GM10248 (cell line): ENCODE data around the gene SLC5A2.
"Not testable (repeated sequence)": the region's sequence is repeated elsewhere in the genome, so short reads cannot be mapped to it uniquely, and the experiment has no call there.

Experiments
- CTCF ChIA-PET: fragments of 300-600 bp; sonication (Branson Sonifier 250); formaldehyde crosslinking; extraction: SDS; loops from one replicate; lab custom pipeline; 2021; ENCODE audit warnings: antibody characterized with exemption; lab: Yijun Ruan, JAX
- POLR2A ChIA-PET: fragments of 350-650 bp; sonication (Branson Sonifier 250); formaldehyde crosslinking; extraction: SDS; loops from one replicate; lab custom pipeline; 2020; ENCODE audit warnings: antibody characterized with exemption; lab: Yijun Ruan, JAX
- DNase-seq: peaks from one replicate; pipeline ENCODE4 v3.0.0; 2012; ENCODE audit errors: extremely low spot score
- CTCF ChIP-seq: IDR thresholded peaks from 2 replicates; pipeline ENCODE4 v1.5.1; 2012; ENCODE audit warnings: mild to moderate bottlenecking, low read depth; ENCODE audit errors: extremely low read depth, missing control alignments, control extremely low read depth

SLC5A2 gene

DNA sequence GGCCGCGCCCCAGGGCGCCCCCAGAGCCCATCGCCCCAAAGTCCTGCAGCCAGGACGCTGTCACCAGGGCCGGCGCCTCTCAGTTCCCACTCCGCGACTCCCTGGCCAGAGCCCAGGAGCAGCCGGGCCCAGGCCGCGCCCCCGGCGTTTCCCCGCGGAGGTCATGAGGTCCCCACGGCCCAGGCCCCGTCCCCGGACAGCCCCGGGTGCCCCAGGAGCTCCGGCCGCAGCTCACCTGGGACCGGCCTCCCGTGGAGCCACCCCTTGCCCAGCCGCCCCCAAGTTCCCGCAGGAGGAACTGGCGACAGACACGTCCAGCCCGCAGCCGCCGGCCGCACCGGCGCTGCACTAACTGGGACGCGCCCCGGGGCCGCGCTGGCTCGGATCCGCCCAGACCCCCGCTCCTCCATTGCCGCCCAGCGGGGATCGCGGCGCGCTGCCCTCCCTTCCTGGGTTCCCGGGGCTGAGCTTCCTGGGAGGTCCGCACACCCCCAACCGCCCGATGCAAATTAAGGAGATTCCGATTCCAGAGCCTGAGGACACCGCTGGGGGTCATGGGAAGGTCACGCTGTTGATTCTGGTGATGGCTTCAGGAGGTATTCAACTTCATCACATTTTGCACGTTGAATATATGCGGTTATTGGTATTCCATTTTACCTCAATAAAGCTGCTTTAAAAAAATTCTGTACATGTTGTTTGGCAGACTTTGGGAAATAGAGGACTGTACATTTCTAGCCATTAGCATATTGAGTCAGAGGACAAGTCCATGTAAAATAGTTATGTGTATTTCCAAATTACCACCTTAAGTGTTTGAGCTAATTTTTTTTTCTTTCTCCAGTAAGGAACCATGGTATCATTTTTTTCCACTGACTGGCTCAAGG is 54.7 kb downstream of the SLC5A2 start:
- DNase-seq, result no peak
- ChIA-PET CTCF (no interaction called here), POLR2A (no interaction called here)
- no peak for TF ChIP-seq CTCF

- POLR2A ChIA-PET, CTCF ChIA-PET, DNase-seq: not testable (repeated sequence)
These were observed 55.3 kb downstream of the SLC5A2 start for GRCh38 chr16:31538243-31538598.

- DNase-seq, POLR2A ChIA-PET: not testable (repeated sequence)
- CTCF ChIA-PET, result interaction anchor here (1.0 kb wide), 1 partner anchor 24 kb away, joined by 3 read pairs; no protein-coding TSS in a partner anchor
These were observed 56.8 kb downstream of the SLC5A2 start for GRCh38 chr16:31539762-31540161.
